Smooth muscle cell (in vitro differentiated cells): ENCODE measurements around the gene DNASE1. TPM values are rescaled to one million over a fixed set of nuclear protein-coding genes. Genes with fewer than 3 reads are reported as not detected.

ENCODE experiments used
- DNase-seq: peaks from one replicate; lab custom pipeline; 2025; ENCODE audit not compliant: unreplicated experiment; lab: John Stamatoyannopoulos, UW
- H2AFZ ChIP-seq: fragments of 200-600 bp; sonication (generic); 2 replicates; pipeline ENCODE4 v1.6.0; 2016; ENCODE audit warnings: antibody characterized with exemption, low read depth, mild to moderate bottlenecking
- H3F3A ChIP-seq: fragments of 200-600 bp; sonication (generic); 2 replicates; pipeline ENCODE4 v1.6.0; 2017; ENCODE audit warnings: antibody characterized with exemption, low read depth
- H3K27ac ChIP-seq: fragments of 200-600 bp; sonication (generic); 2 replicates; pipeline ENCODE4 v1.5.1; 2016; ENCODE audit warnings: low read depth, mild to moderate bottlenecking
- H3K27me3 ChIP-seq: fragments of 200-600 bp; sonication (generic); 2 replicates; pipeline ENCODE4 v1.6.1; 2016; ENCODE audit warnings: low read depth, mild to moderate bottlenecking
- H3K36me3 ChIP-seq: fragments of 200-600 bp; sonication (generic); 2 replicates; pipeline ENCODE4 v1.5.1; 2016; ENCODE audit warnings: low read depth
- H3K4me1 ChIP-seq: fragments of 200-600 bp; sonication (generic); 2 replicates; pipeline ENCODE4 v1.5.1; 2016; ENCODE audit warnings: low read depth
- H3K4me2 ChIP-seq: fragments of 200-600 bp; sonication (generic); 2 replicates; pipeline ENCODE4 v1.6.0; 2016; ENCODE audit warnings: mild to moderate bottlenecking
- H3K4me3 ChIP-seq: fragments of 200-600 bp; sonication (generic); 2 replicates; pipeline ENCODE4 v1.5.1; 2016; ENCODE audit warnings: mild to moderate bottlenecking
- H3K79me2 ChIP-seq: fragments of 200-600 bp; sonication (generic); 2 replicates; pipeline ENCODE4 v1.6.0; 2016; ENCODE audit warnings: low read depth, mild to moderate bottlenecking
- H3K9ac ChIP-seq: fragments of 200-600 bp; sonication (generic); 2 replicates; pipeline ENCODE4 v1.6.0; 2016; ENCODE audit warnings: low read depth
- H3K9me3 ChIP-seq: fragments of 200-600 bp; sonication (generic); replicated peaks from 2 replicates; pipeline ENCODE4 v1.5.1; 2016; ENCODE audit warnings: low read depth
- H4K20me1 ChIP-seq: fragments of 200-600 bp; sonication (generic); 2 replicates; pipeline ENCODE4 v1.6.0; 2016; ENCODE audit warnings: low read depth
- WGBS: methylation state at CpG from one replicate; pipeline ENCODE4 v1.1.7; 2016; ENCODE audit warnings: low lambda C conversion rate; 5-methylcytosine and 5-hydroxymethylcytosine counted together
- polyA plus RNA-seq: library from polyadenylated mRNA; unstranded; fragments of >200 nt; fragmentation: Nextera tagmentation; extraction: Ambion mirVana; gene quantifications from 2 replicates; pipeline ENCODE4 v1.2.1, GENCODE V29; 2016
- total RNA-seq: library from RNA; depleted of rRNA; stranded (reverse); fragments of >200 nt; gene quantifications from 2 replicates; pipeline ENCODE4 v1.2.3, GENCODE V29; 2014
- TF ChIP-seq, protein P1 (sequence below): fragments of 200-600 bp; sonication (generic); IDR thresholded peaks from 2 replicates; pipeline ENCODE4 v1.5.1; 2017; ENCODE audit warnings: borderline replicate concordance, mild to moderate bottlenecking, antibody characterized with exemption; ENCODE audit not compliant: insufficient read depth, poor library complexity, severe bottlenecking

Gene DNASE1
- total and polyA plus RNA-seq, 2 experiments from 2014 or later = 8.1 to 37.8 TPM

DNA sequence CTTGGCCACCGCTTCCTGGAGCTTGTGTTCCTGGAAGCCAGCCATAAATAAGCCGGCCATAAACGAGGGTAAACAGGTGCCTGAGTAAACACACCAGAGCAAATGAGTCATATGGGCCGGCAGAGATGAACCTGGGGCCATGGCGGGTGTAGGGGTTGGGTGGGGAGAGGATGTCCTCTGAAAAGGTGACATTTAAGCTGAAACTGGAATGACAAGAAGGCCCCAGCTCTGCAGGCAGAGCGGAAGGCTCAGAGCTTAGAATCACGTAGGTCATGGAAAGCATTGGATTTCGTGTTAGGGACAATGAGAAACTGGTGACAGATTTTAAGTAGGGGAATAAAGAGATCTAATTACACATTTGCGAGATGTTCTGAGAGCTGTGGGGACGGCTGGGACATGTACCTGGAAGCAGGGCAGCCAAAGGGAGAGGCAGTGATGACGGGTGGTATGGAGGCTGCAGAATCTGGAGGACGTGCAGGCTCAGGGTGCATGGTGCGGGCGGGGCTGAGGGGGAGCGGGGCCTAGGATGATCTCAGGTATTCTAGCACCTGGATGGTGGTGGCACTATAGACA is 8.1 kb upstream of the DNASE1 start:
- DNase-seq = no peak
- TF ChIP-seq, protein P1, sequence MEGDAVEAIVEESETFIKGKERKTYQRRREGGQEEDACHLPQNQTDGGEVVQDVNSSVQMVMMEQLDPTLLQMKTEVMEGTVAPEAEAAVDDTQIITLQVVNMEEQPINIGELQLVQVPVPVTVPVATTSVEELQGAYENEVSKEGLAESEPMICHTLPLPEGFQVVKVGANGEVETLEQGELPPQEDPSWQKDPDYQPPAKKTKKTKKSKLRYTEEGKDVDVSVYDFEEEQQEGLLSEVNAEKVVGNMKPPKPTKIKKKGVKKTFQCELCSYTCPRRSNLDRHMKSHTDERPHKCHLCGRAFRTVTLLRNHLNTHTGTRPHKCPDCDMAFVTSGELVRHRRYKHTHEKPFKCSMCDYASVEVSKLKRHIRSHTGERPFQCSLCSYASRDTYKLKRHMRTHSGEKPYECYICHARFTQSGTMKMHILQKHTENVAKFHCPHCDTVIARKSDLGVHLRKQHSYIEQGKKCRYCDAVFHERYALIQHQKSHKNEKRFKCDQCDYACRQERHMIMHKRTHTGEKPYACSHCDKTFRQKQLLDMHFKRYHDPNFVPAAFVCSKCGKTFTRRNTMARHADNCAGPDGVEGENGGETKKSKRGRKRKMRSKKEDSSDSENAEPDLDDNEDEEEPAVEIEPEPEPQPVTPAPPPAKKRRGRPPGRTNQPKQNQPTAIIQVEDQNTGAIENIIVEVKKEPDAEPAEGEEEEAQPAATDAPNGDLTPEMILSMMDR = no peak
- 74% methylated on average over 15 of the region's 15 CpGs for WGBS
- Histone ChIP-seq H3K9ac (no peak overlapping the region), H3K79me2 (no peaks in the 10 kb centered on the region), H3K4me3 (no peak overlapping the region), H3K4me2 (no peak overlapping the region), H4K20me1 (peaks cover 15% of the 10 kb centered on the region), H2AFZ (no peak overlapping the region), H3K4me1 (peaks cover 14% of the 10 kb centered on the region), H3K27me3 (no peaks in the 10 kb centered on the region), H3K27ac (no peak overlapping the region), H3K36me3 (no peaks in the 10 kb centered on the region), H3F3A (peaks cover 3% of the 10 kb centered on the region), H3K9me3 (no peaks in the 10 kb centered on the region)

DNA sequence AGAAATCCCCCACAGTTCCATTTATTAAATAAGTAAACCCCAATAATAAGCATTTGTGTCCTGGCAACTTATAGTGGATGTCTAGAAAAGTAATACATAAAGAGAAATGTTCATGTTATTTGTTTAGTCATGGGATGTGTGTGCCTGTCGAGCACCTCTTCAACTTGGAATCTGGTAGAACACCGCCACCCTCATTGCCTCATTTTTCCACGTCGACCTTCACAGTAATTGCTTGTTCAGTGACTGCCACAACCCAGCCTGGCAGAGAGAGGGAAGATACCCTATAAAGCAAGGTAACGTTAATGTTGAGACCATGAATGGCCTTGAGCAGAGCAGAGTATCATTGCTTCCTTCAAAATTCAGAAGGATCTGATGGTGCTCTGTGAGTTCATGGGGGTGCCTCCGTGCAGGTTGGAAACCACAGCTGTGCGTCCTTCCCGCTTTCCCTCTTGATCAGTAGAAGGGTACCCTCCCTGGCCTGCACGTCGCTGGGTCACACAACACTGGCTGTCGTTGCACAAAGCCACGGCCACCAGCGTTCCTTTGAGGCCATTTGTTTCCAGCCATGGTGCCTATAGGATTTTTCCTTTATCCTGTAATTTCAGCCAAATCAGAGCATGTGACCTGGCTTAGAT is 3.7 kb upstream of the DNASE1 start:
- TF ChIP-seq, protein P1 = no peak
- no peak overlapping the region for H3K4me2 ChIP-seq
- H4K20me1 ChIP-seq = no peaks in the 10 kb centered on the region
- H3K4me1 ChIP-seq = peaks cover 3% of the 10 kb centered on the region
- H3F3A ChIP-seq = no peaks in the 10 kb centered on the region
- no peak overlapping the region for H3K4me3 ChIP-seq
- no peak overlapping the region for H3K27ac ChIP-seq
- DNase-seq = no peak
- no peaks in the 10 kb centered on the region for H3K79me2 ChIP-seq
- WGBS = 94% methylated on average over 13 of the region's 13 CpGs
- H2AFZ ChIP-seq = no peak overlapping the region
- no peak overlapping the region for H3K9ac ChIP-seq
- no peaks in the 10 kb centered on the region for H3K27me3 ChIP-seq
- no peaks in the 10 kb centered on the region for H3K36me3 ChIP-seq
- H3K9me3 ChIP-seq = no peaks in the 10 kb centered on the region

DNA sequence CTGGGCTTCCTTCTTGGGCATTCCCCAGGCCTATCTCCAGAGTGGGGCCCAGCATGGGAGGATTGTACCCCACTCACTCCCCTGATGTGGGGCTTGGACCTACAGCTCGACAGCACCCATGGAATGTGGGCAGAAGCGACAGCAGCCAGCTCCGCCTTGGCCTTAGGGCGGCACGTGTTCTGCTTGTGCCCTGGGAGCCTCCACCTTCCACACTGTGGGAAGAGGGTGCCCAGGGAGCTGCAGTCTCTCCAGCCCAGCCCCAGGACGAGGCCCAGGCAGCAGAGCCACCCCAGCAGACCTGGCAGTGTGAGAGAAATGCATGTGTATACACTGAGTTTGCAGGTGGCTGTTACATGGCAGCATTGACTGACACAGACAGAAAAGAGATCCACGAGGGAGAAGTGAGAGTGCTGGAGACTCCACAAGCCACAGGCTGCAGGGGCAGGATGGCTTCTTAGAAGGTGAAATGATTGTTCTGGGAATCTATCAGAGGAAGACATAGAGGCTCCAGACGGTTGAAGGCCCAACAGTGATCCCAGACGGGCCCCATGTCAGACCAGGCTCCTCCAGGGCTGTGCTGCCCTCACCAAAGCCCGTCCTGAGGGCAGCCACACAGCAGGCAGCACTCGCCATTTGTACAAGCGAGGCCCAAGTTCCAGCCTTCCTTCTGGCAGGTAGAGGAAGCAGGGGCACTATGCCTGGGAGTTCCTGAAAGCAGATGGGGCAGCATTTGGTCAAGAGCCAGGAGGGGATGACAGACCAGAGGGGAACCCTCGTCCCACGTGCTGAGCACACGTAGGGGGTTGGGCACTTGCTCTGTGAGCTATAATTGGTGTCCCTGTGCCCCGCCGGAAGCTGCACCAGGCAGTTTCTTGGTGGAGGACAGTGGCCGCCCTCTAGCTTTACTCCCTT is 2.8 kb upstream of the DNASE1 start:
- TF ChIP-seq, protein P1 = no peak
- no peak overlapping the region for H2AFZ ChIP-seq
- H3K9ac ChIP-seq = no peak overlapping the region
- H3K79me2 ChIP-seq = no peaks in the 10 kb centered on the region
- H3F3A ChIP-seq = no peaks in the 10 kb centered on the region
- H3K36me3 ChIP-seq = no peaks in the 10 kb centered on the region
- no peak overlapping the region for H3K4me2 ChIP-seq
- DNase-seq = no peak
- no peaks in the 10 kb centered on the region for H4K20me1 ChIP-seq
- 89% methylated on average over 18 of the region's 18 CpGs for WGBS
- no peaks in the 10 kb centered on the region for H3K4me1 ChIP-seq
- no peak overlapping the region for H3K27ac ChIP-seq
- H3K4me3 ChIP-seq = no peak overlapping the region
- no peaks in the 10 kb centered on the region for H3K9me3 ChIP-seq
- H3K27me3 ChIP-seq = no peaks in the 10 kb centered on the region
